ENCODE measurements around the gene SH3BP4.
A peak's percentile ranks its signal among the peaks of the same experiment; 100 is the strongest.

Gene SH3BP4

GRCh38 chr2:235024931-235025773 is 73.3 kb downstream of the SH3BP4 start:
- no peak for DNase-seq

- peak; percentile 84 for DNase-seq
These were observed 74.2 kb downstream of the SH3BP4 start for GRCh38 chr2:235025800-235026536.

- DNase-seq: peak; percentile 28
These were observed 75.1 kb downstream of the SH3BP4 start for GRCh38 chr2:235026649-235027557.

GRCh38 chr2:235027558-235028214 is 75.9 kb downstream of the SH3BP4 start:
- DNase-seq: peak; percentile 37

- DNase-seq: no peak
These were observed 76.8 kb downstream of the SH3BP4 start for GRCh38 chr2:235028646-235029045.

- no peak for DNase-seq
These were observed 77.2 kb downstream of the SH3BP4 start for GRCh38 chr2:235029054-235029453.

GRCh38 chr2:235030126-235030525 is 78.3 kb downstream of the SH3BP4 start:
- DNase-seq: no peak

GRCh38 chr2:235030936-235031335 is 79.1 kb downstream of the SH3BP4 start:
- no peak for DNase-seq

GRCh38 chr2:235031686-235032373 is 80.0 kb downstream of the SH3BP4 start:
- no peak for DNase-seq

- no peak for DNase-seq
These were observed 80.6 kb downstream of the SH3BP4 start for GRCh38 chr2:235032466-235032865.

GRCh38 chr2:235032949-235033348 is 81.1 kb downstream of the SH3BP4 start:
- DNase-seq: no peak

- DNase-seq: no peak
These were observed 82.7 kb downstream of the SH3BP4 start for GRCh38 chr2:235034265-235035118.

GRCh38 chr2:235037604-235038166 is 85.9 kb downstream of the SH3BP4 start:
- DNase-seq: no peak

GRCh38 chr2:235041221-235041917 is 89.6 kb downstream of the SH3BP4 start:
- DNase-seq: no peak

- DNase-seq: no peak
These were observed 90.2 kb downstream of the SH3BP4 start for GRCh38 chr2:235041918-235042575.

- DNase-seq: no peak
These were observed 91.0 kb downstream of the SH3BP4 start for GRCh38 chr2:235042576-235043515.

- no peak for DNase-seq
These were observed 92.1 kb downstream of the SH3BP4 start for GRCh38 chr2:235043762-235044500.

All from HCEC 1CT (cell line).